ENCODE data around the gene FMN1. TPM values are rescaled to one million over a fixed set of nuclear protein-coding genes. Genes with fewer than 3 reads are reported as not detected.
A peak's percentile ranks its signal among the peaks of the same experiment; 100 is the strongest.

The FMN1 gene
- total and polyA plus RNA-seq, 2 experiments from 2014 or later: 0.93 to 2.2 TPM

DNA sequence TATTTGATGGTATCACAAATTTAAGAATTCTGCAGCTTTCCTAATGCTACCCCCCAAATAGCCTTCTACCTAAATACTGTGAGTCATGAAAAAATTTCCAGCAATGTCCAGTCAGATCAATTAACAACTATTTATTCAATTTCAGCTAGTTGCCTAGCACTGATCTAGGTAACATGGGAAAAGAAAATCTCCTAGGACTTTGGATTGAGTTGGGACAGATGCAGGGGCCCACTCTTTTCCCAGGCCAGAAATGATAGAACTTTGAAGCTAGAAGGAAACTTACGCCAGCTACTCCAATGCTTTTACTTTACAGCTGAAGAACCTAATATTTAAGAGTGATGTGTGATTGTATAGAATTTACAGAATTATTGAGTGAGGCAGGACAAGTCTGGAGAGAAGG lies 196.3 kb downstream of the FMN1 start:
- no peak for DNase-seq
- H3K4me1 ChIP-seq (ENCODE audit: insufficient read depth): peaks cover 11% of the 10 kb centered on the region
- in situ Hi-C loops (cut with MboI): no loop called here
- no peak overlapping the region for H3K4me2 ChIP-seq (ENCODE audit: unreplicated experiment)
- H3K79me2 ChIP-seq (ENCODE audit: insufficient read depth): no peaks in the 10 kb centered on the region
- no peaks in the 10 kb centered on the region for H3K9me3 ChIP-seq (ENCODE audit: low read depth)
- TF ChIP-seq EZH2 (IDR thresholded peaks at IDR 0.05; ENCODE audit: insufficient read depth, poor library complexity, severe bottlenecking) (no peak), EZH2phosphoT487 (IDR thresholded peaks at IDR 0.05; ENCODE audit: insufficient read depth, low read depth) (no peak)
- H3K9me2 ChIP-seq (ENCODE audit: insufficient read depth): no peaks in the 10 kb centered on the region
- no peaks in the 10 kb centered on the region for H3K36me3 ChIP-seq (ENCODE audit: low read depth)
- no peak overlapping the region for H2AFZ ChIP-seq
- H3K27me3 ChIP-seq (replicated peaks; ENCODE audit: insufficient read depth): no peaks in the 10 kb centered on the region
- no peak overlapping the region for H3K9ac ChIP-seq
- H3K4me3 ChIP-seq: no peak overlapping the region
- H4K20me1 ChIP-seq (ENCODE audit: insufficient read depth): no peaks in the 10 kb centered on the region
- no peak overlapping the region for H3K27ac ChIP-seq
- peaks cover 4% of the 10 kb centered on the region; the same call in 1 of the 2 replicates for H3F3A ChIP-seq (ENCODE audit: insufficient read depth)
- 97 to 100% methylated on average over 1 of the region's 1 CpG for WGBS, 2 experiments (ENCODE audit: low coverage in 1 of 2, low lambda C conversion rate in 2 of 2, missing lambda C conversion rate in 2 of 2)

DNA sequence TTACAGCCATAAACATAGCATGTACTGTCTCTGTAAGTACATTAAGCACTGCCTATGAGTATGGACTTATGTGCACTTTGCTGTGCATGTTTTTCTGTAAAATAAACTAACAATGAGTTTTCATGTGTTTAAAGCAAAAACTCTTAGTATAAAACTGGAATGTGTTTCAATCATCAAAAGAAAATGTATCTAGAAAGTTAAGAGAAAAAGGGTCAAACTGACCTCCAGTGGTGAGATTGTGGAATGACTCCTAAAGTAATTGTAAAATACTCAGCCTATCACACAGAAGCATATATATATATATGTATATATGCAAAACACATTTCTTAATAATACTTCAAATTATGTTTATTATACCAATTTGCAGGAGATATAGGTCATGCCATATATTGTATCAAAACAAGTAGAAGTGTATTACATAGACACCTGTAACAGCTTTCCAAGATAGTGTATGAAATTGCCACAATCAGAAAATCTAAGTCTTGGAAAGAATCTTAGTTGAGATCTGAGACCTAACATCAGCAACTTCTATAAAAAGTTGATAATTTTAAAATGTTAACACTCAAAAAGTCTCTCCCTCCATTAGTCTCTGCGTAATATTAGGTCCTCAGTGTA lies 199.6 kb downstream of the FMN1 start:
- Histone ChIP-seq H3K4me2 (ENCODE audit: unreplicated experiment) (peak overlapping the region; percentile 16), H2AFZ (0 out of 2 replicates have a peak overlapping the region, but pooled peaks have one; percentile 3), H3K9me3 (ENCODE audit: low read depth) (no peaks in the 10 kb centered on the region), H3K4me3 (no peak overlapping the region), H3K4me1 (ENCODE audit: insufficient read depth) (peaks cover 13% of the 10 kb centered on the region), H3F3A (ENCODE audit: insufficient read depth) (peaks cover 4% of the 10 kb centered on the region; the same call in 1 of the 2 replicates), H3K9ac (peak overlapping the region; percentile 30; the same call in 1 of the 2 replicates), H3K27me3 (replicated peaks; ENCODE audit: insufficient read depth) (no peaks in the 10 kb centered on the region), H3K9me2 (ENCODE audit: insufficient read depth) (no peaks in the 10 kb centered on the region), H3K27ac (peak overlapping the region; percentile 26; the same call in 1 of the 2 replicates), H3K36me3 (ENCODE audit: low read depth) (no peaks in the 10 kb centered on the region), H4K20me1 (ENCODE audit: insufficient read depth) (no peaks in the 10 kb centered on the region), H3K79me2 (ENCODE audit: insufficient read depth) (no peaks in the 10 kb centered on the region)
- whole genome bisulfite sequencing, 2 experiments (ENCODE audit: low coverage in 1 of 2, low lambda C conversion rate in 2 of 2, missing lambda C conversion rate in 2 of 2): 97 to 98% methylated on average over 1 of the region's 1 CpG
- in situ Hi-C loops (cut with MboI): loop anchor here (5.0 kb wide), 2 partner anchors 148 to 348 kb away; no protein-coding TSS in a partner anchor
- no peak for TF ChIP-seq EZH2 (IDR thresholded peaks at IDR 0.05; ENCODE audit: insufficient read depth, poor library complexity, severe bottlenecking)
- peak; percentile 70 for DNase-seq

DNA sequence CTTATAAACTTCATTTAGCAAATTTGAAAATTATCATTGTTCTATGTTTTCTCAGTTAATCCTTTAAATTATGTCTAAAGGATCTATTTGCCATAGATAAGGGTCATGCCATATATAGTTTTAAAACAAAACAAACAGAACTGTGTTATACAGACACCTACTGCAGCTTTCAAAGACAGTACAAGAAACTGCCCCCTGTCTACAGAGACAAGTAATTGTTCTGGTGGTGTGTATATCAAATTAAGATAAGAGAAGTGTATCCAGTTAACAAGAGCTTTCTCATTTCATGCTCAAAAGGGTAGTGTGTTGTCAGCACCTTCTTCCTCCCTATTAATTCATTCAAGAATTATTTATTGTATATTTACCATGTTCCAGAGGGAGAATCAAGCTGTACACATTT lies 201.2 kb downstream of the FMN1 start:
- no peak overlapping the region for H3K27ac ChIP-seq
- TF ChIP-seq EZH2 (IDR thresholded peaks at IDR 0.05; ENCODE audit: insufficient read depth, poor library complexity, severe bottlenecking) (no peak), EZH2phosphoT487 (IDR thresholded peaks at IDR 0.05; ENCODE audit: insufficient read depth, low read depth) (no peak)
- peak; percentile 63 for DNase-seq
- in situ Hi-C loops (cut with MboI): loop anchor here (5.0 kb wide), 2 partner anchors 146 to 346 kb away; no protein-coding TSS in a partner anchor
- H3K27me3 ChIP-seq (replicated peaks; ENCODE audit: insufficient read depth): no peaks in the 10 kb centered on the region
- no peak overlapping the region for H3K4me3 ChIP-seq
- no peak overlapping the region for H3K4me2 ChIP-seq (ENCODE audit: unreplicated experiment)
- H3K9ac ChIP-seq: no peak overlapping the region
- peaks cover 13% of the 10 kb centered on the region for H3K4me1 ChIP-seq (ENCODE audit: insufficient read depth)
- H3K79me2 ChIP-seq (ENCODE audit: insufficient read depth): no peaks in the 10 kb centered on the region
- H3K9me2 ChIP-seq (ENCODE audit: insufficient read depth): no peaks in the 10 kb centered on the region
- no peaks in the 10 kb centered on the region for H3K9me3 ChIP-seq (ENCODE audit: low read depth)
- no peaks in the 10 kb centered on the region for H4K20me1 ChIP-seq (ENCODE audit: insufficient read depth)
- H3K36me3 ChIP-seq (ENCODE audit: low read depth): no peaks in the 10 kb centered on the region
- H3F3A ChIP-seq (ENCODE audit: insufficient read depth): peaks cover 4% of the 10 kb centered on the region; the same call in 1 of the 2 replicates
- no peak overlapping the region; the same call in 1 of the 2 replicates for H2AFZ ChIP-seq

DNA sequence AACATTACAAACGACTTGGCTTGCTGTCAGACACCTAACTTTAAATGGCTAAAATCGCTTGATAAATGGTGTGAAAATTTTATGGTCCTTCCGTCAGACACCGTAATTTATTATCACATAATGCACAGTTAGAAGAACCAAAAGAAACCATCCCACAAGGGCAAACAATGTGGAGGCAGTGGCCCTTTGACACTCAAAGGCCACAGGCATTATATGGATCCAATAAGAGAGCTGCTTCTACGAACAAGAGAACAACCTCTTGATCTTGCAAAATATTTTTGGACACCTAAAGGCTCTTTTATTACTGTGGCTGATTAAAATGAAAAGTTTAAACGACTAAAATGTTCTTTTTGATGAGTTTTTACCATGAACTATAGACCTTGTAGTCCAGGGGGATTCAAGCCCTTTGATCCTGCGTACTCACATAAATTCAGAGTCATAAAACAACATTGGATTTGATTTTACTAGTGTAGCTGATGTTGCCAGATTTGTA lies 202.8 kb downstream of the FMN1 start:
- Histone ChIP-seq H3K36me3 (ENCODE audit: low read depth) (no peaks in the 10 kb centered on the region), H3K4me3 (no peak overlapping the region), H3K9me2 (ENCODE audit: insufficient read depth) (no peaks in the 10 kb centered on the region), H3K79me2 (ENCODE audit: insufficient read depth) (no peaks in the 10 kb centered on the region), H3F3A (ENCODE audit: insufficient read depth) (peaks cover 4% of the 10 kb centered on the region; the same call in 1 of the 2 replicates), H3K9ac (no peak overlapping the region), H3K9me3 (ENCODE audit: low read depth) (no peaks in the 10 kb centered on the region), H2AFZ (no peak overlapping the region), H3K27me3 (replicated peaks; ENCODE audit: insufficient read depth) (no peaks in the 10 kb centered on the region), H3K4me2 (ENCODE audit: unreplicated experiment) (no peak overlapping the region), H3K4me1 (ENCODE audit: insufficient read depth) (peaks cover 13% of the 10 kb centered on the region), H3K27ac (no peak overlapping the region), H4K20me1 (ENCODE audit: insufficient read depth) (no peaks in the 10 kb centered on the region)
- in situ Hi-C loops (cut with MboI): loop anchor here (5.0 kb wide), 2 partner anchors 144 to 344 kb away; no protein-coding TSS in a partner anchor
- TF ChIP-seq EZH2 (IDR thresholded peaks at IDR 0.05; ENCODE audit: insufficient read depth, poor library complexity, severe bottlenecking) (no peak), EZH2phosphoT487 (IDR thresholded peaks at IDR 0.05; ENCODE audit: insufficient read depth, low read depth) (no peak)
- 67 to 68% methylated on average over 7 of the region's 7 CpGs for WGBS, 2 experiments (ENCODE audit: low coverage in 1 of 2, low lambda C conversion rate in 2 of 2, missing lambda C conversion rate in 2 of 2)
- DNase-seq: no peak
